Activated naive CD4-positive, alpha-beta T cell treated with anti-CD3 and anti-CD28 coated beads, Interleukin-2, amount 50 U/mL, for 72 hours (primary cell): ENCODE data around the gene PMEPA1. TPM values are rescaled to one million over a fixed set of nuclear protein-coding genes. Genes with fewer than 3 reads are reported as not detected.

ENCODE experiments used
- ATAC-seq, 2 donors: fragments of 150-1000 bp; cut with Tn5 transposase; 2 replicates each; pipeline ENCODE4 v1.10.0; 2021; ENCODE audit warnings: mild to moderate bottlenecking in 2 of 2, moderate library complexity in 2 of 2
- DNase-seq, 2 donors: peaks; one replicate each; pipeline ENCODE4 v3.0.0; 2021 to 2022; ENCODE audit warnings: low spot score in 2 of 2
- H3K27ac Mint-ChIP-seq, 2 donors: one replicate each; pipeline ENCODE4 v1.8.0; 2022; ENCODE audit warnings: mild to moderate bottlenecking in 2 of 2, mixed read lengths in 2 of 2
- H3K36me3 Mint-ChIP-seq, 2 donors: one replicate each; pipeline ENCODE4 v1.8.0; 2022; ENCODE audit warnings: mixed read lengths in 2 of 2
- H3K9me3 Mint-ChIP-seq, 2 donors: one replicate each; pipeline ENCODE4 v1.8.0; 2022; ENCODE audit warnings: mixed read lengths in 2 of 2
- total RNA-seq, 2 donors: library from RNA; stranded (reverse); gene quantifications; one replicate each; pipeline ENCODE4 v1.2.3, GENCODE V29; 2022

Gene PMEPA1
- total RNA-seq, 2 donors from 2014 or later: 2.2 to 3.9 TPM

DNA sequence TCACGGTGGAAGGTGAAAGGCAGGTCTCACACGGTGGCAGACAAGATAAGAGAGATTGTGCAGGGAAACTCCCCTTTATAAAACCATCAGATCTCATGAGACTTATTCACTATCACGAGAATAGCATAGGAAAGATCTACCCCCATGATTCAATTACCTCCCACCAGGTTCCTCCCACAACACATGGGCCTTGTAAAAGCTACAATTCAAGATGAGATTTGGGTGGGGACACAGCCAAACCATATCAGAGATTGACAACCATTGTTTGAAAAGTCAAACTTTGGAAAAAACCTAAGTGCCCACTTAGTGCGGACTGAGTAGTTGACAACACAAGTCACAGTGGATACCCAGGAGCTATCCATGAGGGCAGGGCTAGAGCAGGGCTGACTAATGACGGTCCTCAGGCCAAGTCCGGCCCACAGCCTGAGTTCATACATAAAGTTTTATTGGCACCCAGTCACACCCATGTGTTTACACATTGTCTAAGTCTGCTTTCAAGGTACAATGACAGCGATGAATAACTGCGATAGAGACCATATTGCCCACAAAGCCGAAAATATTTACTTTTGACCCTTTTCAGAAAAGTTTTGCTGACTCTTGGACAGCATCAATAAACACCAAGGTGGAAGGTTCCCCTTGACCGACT lies 33.8 kb upstream of the PMEPA1 start:
- DNase-seq: no peak
- H3K9me3 Mint-ChIP-seq: no peaks in the 10 kb centered on the region
- H3K36me3 Mint-ChIP-seq: no peaks in the 10 kb centered on the region
- ATAC-seq: no peak
- H3K27ac Mint-ChIP-seq: no peak overlapping the region

DNA sequence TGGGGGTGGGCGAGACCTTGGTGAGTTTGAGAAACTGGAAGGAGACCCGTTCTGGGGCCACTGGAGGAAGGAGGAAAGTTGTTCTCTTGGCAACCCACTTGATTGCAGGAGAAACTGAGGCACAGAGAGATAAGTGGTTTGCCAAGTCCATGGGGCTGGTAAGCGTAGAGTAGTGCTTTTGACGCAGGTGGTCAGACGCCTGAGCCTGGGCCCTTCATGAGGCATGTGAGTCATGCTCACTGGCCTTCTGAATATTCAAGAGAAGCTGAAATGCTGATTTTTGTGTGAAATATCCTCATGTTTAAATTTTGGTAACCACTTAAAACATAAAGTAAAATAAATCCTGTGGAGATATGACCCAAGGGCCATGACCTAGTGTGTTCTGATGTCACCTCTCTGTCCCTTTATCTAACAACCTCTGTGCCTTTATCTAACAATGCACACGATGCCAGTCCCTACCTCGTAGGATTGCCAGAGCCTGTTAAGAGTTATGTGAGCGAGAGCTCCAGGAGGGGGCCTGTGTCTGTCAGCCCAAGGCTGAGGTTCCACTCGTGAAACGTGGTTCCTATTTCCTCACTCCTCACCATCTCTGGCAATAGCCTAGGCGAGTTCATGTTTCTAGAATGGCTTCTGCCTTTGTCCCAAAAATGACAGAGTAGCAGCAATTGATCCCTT lies 32.8 kb upstream of the PMEPA1 start:
- H3K36me3 Mint-ChIP-seq: no peaks in the 10 kb centered on the region
- H3K27ac Mint-ChIP-seq: peak overlapping the region in 1 of 2 donors; percentile 23
- DNase-seq: no peak
- no peaks in the 10 kb centered on the region for H3K9me3 Mint-ChIP-seq
- no peak for ATAC-seq

DNA sequence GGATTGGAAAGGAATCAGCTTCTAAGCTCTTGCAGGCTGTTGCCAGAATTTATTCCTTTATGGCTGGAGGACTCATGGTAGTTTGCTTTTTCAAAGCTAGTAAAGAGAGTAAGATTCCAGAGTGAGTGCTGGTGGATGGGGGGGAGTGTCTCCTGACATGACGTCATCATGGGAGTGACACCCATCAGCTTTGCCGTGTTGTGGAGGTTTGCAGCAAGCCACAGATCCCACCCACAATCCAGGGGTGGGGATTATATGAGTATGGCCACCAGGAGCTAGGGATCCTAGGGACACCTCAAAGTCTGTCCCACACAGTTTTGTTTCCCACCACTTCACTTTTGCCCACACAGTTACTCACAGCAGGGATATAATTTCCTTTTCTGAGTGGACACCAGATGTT lies 28.7 kb upstream of the PMEPA1 start:
- Mint-ChIP-seq H3K9me3 (no peaks in the 10 kb centered on the region), H3K36me3 (no peaks in the 10 kb centered on the region), H3K27ac (no peak overlapping the region)
- ATAC-seq: no peak
- no peak for DNase-seq

DNA sequence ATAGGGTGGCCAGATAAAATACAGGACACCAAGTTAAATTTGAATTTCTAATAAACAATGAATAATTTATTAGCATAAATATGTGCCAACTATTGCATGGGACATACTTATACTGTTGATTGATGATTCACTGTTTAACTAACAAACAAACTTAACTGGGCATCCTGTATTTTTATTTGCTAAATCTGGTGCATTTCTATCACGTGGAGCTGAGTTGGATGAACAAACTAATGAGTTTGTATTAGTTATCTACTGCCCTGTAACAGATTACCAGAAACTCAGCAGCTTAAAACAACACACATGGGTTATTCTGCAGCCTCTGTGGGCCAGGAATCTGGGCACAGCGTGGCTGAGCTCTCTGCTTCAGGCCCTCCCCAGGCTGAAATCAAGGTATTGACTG lies 28.2 kb upstream of the PMEPA1 start:
- no peaks in the 10 kb centered on the region for H3K9me3 Mint-ChIP-seq
- DNase-seq (no peak), ATAC-seq (no peak)
- no peak overlapping the region for H3K27ac Mint-ChIP-seq
- H3K36me3 Mint-ChIP-seq: no peaks in the 10 kb centered on the region

GRCh38 chr20:57737349-57737748 lies 27.5 kb upstream of the PMEPA1 start:
- Mint-ChIP-seq H3K36me3 (no peaks in the 10 kb centered on the region), H3K27ac (no peak overlapping the region), H3K9me3 (no peaks in the 10 kb centered on the region)
- no peak for DNase-seq
- no peak for ATAC-seq

DNA sequence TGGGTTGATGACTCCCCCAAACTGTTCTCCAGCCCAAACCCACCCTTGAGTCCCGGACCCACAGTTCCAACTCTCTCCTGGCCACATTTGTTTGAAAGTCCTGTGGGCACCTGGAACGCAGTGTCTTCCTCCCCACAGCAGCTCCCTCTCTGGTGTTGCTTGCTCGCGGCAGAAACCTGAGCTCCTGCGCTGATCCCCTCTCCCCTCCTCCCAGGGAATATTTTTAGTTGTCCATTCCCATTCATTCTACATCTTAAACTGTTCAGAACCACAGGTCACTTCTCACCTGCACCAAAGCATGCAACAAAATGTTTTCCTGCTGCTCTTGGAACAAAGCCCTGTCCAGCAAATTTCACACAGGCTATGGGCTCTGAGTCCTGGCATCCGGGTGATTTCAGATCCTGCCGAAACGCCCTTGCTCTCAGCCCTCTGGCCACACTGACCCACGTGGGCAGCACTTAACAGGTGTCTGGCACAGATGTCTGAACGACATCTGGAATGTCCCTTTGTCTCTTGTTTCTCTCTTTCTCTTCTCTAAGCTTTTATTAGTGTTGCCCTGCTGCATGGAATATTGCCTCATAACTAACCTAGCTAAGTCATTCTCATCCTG lies 27.0 kb upstream of the PMEPA1 start:
- H3K27ac Mint-ChIP-seq: no peak overlapping the region
- no peak for ATAC-seq
- no peak for DNase-seq
- no peaks in the 10 kb centered on the region for H3K36me3 Mint-ChIP-seq
- H3K9me3 Mint-ChIP-seq: no peaks in the 10 kb centered on the region

- H3K36me3 Mint-ChIP-seq: no peaks in the 10 kb centered on the region
- ATAC-seq: no peak
- H3K27ac Mint-ChIP-seq: no peak overlapping the region
- DNase-seq: no peak
- no peaks in the 10 kb centered on the region for H3K9me3 Mint-ChIP-seq
Observed at GRCh38 chr20:57735831-57736737, 26.3 kb upstream of the PMEPA1 start.

DNA sequence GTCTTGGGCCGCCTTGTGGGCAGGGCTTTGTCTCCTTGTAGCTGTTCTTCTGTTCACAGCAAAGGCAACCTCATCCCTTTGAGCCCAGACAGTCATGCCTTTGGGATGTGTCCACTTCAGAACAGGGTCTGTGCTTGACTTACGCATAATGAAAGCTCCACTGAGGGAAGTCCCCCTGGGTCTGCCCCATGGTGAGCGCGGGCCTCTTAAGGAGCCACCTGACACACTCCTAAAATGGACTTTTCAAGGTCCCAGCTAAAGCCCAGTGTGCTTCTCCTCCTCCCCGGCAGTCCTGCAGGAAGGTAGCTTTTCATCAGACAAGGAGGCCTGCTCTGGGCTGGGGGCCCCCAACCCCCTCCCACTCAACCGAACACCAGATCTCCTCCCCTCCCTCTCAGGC lies 24.9 kb upstream of the PMEPA1 start:
- H3K9me3 Mint-ChIP-seq: no peaks in the 10 kb centered on the region
- ATAC-seq (no peak), DNase-seq (no peak)
- no peaks in the 10 kb centered on the region for H3K36me3 Mint-ChIP-seq
- no peak overlapping the region for H3K27ac Mint-ChIP-seq

DNA sequence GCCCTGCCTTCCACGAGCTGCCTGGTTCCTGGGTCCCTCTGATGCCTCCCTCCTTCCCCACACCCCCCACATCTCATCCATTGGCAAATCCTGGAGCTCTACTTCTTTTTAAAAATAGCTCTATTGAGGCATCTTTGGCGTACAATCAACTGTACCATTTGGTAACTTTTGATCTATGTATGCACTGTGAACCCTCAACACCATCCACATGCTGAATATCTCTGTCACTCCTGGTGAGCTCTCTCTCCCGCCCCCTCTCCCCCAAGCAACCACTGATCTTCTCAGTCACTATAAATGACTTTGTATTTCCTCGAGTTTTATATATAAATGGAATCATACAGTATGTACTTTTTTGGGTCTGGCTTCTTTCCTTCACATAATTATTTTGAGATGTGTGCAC lies 22.4 kb upstream of the PMEPA1 start:
- DNase-seq (no peak), ATAC-seq (no peak)
- H3K27ac Mint-ChIP-seq: peak overlapping the region in 1 of 2 donors; percentile 26
- no peaks in the 10 kb centered on the region for H3K9me3 Mint-ChIP-seq
- H3K36me3 Mint-ChIP-seq: no peaks in the 10 kb centered on the region

DNA sequence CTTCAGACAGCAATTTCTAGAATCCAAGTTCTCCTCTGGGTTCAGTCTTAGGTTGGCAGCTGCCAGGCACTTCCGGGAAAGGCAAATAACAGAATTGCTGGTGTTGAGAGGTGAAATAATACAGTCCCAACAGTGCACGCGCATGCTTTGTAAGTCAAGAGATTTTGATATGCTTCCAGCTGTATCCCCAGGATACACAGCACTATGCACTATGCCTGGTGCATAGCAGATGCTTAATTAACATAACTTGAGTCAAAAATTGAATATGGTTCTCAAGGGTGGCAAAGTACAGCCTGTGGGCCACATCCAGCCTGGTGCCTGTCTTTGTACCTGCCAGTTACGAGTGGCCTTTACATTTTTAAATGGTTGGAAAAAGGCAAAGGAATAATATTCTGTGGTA lies 18.9 kb upstream of the PMEPA1 start:
- Mint-ChIP-seq H3K9me3 (no peaks in the 10 kb centered on the region), H3K27ac (no peak overlapping the region), H3K36me3 (no peaks in the 10 kb centered on the region)
- ATAC-seq (no peak), DNase-seq (no peak)

DNA sequence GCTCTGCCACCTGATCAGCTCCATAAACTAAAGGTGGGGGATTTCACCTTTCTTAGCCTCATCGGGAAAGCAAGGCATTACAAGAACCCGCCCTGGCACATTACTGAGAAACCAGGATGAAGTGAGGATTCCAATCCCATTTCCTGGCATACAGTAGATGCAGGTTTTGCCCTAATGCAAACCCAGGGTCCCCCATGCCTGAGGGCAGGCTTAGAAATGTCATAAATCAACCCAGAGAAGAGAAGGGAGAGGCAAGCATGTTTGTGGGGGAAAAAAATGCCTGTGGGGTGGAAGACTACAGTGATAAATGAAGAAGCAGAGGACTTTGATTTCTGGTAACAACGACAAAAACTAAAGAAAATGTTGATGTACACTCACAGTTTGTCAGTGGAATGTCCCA lies 18.0 kb upstream of the PMEPA1 start:
- no peaks in the 10 kb centered on the region for H3K36me3 Mint-ChIP-seq

GRCh38 chr20:57725636-57726035 lies 15.8 kb upstream of the PMEPA1 start:
- Mint-ChIP-seq H3K9me3 (no peaks in the 10 kb centered on the region), H3K27ac (no peak overlapping the region), H3K36me3 (no peaks in the 10 kb centered on the region)
- no peak for ATAC-seq
- no peak for DNase-seq

More for the DNA sequence above, 18.0 kb upstream of the PMEPA1 start:
- no peak overlapping the region for H3K27ac Mint-ChIP-seq
- no peak for DNase-seq
- ATAC-seq: no peak
- H3K9me3 Mint-ChIP-seq: no peaks in the 10 kb centered on the region

DNA sequence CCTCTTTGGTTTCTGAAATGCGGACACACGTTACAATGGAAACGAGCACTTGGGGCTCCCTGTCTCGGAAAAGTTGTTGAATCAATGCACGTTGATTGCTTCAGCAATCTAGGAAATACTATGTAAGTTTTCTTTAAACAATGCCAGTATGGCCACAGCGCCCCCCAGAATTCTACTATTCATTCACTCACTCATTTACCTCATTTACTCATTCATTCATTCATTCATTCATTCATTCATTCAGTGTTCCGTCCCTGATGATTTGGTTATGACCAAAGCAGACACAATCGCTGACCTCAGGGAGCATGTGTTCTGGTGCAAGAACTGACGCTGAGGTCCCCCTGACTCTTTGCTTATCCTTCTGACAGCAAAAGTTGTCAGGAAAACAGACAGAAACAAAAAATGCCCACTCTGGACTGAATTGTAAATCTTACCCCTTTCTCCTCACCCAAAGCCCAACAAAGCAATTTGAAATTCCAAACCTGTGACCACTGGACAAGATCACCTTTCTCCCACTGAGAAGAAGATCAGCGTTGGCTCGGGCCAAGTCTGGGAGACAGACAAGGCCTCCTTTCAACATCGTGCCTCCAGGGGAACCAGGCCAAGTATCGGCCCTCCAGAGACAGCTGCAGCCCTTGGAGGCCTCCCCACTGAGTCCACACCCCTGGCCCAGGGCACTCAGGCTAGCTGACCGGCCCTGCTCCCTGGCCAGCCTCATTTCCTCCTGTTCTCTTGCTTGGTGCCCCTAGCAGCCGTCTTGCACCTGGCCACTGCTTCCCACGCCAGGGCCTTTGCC lies 15.0 kb upstream of the PMEPA1 start:
- no peaks in the 10 kb centered on the region for H3K36me3 Mint-ChIP-seq
- DNase-seq (no peak), ATAC-seq (no peak)
- no peak overlapping the region for H3K27ac Mint-ChIP-seq
- no peaks in the 10 kb centered on the region for H3K9me3 Mint-ChIP-seq

DNA sequence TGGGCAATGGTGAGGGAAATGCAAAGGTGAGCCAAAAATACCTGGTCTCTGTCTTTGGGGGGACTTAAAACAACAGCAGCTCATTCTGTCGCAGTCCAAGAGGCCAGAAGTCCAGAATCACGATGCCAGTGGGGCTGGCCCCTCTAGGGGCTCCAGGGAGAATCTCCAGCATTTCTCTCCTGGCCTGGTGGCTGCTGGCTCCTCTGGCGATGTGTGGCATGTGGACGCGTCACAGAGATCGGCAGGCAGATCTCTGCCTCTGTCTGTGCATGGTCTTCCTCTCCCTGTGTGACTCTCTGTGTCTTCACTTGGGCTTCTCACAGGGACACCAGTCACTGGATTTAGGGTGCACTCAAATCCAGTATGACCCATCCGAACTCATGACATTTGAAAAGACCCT lies 14.0 kb upstream of the PMEPA1 start:
- ATAC-seq (no peak), DNase-seq (no peak)
- H3K9me3 Mint-ChIP-seq: no peaks in the 10 kb centered on the region
- no peaks in the 10 kb centered on the region for H3K36me3 Mint-ChIP-seq
- no peak overlapping the region for H3K27ac Mint-ChIP-seq

DNA sequence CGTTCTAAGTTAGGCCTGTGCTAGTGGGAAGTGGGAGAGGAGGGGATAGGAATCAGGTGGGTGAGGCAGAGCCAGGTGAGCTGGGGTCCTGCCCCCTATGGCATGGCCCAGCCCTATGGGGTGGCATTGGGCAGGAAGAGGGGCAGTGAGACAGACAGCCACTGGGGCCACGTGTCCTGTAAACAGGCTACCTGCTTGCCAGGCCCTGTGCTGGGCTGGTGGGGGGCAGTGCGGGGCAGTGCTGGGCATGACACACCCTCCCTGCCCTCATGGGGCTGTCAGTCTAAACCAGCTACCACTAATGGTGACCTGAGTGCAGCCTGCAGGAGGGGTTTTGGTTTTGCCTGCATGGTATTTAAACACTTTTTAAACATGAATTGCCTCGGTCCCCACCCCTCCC lies 10.1 kb upstream of the PMEPA1 start:
- DNase-seq: no peak
- H3K36me3 Mint-ChIP-seq: no peaks in the 10 kb centered on the region
- no peaks in the 10 kb centered on the region for H3K9me3 Mint-ChIP-seq
- no peak overlapping the region for H3K27ac Mint-ChIP-seq
- no peak for ATAC-seq

- H3K36me3 Mint-ChIP-seq: no peaks in the 10 kb centered on the region
- ATAC-seq (peak; percentile 99 to 100), DNase-seq (peak; percentile 85 to 91)
- H3K9me3 Mint-ChIP-seq: no peaks in the 10 kb centered on the region
- no peak overlapping the region for H3K27ac Mint-ChIP-seq
Observed at GRCh38 chr20:57718490-57719009, 8.7 kb upstream of the PMEPA1 start.
